NCI-H128 (cell line): ENCODE results near the gene CTNNA2.

Experiments used
- DNase-seq: peaks from one replicate; lab custom pipeline; 2025; ENCODE audit not compliant: unreplicated experiment; lab: John Stamatoyannopoulos, UW

Gene CTNNA2

GRCh38 chr2:80303909-80304837 is 791.3 kb downstream of the CTNNA2 start, which contains the start of gene LRRTM1:
TSS of gene LRRTM1 (minus strand) at chr2:80304752. CDS start at chr2:80303819, 933 bp downstream.
- DNase-seq: no peak

GRCh38 chr2:80311304-80311703 is 798.5 kb downstream of the CTNNA2 start:
- no peak for DNase-seq

GRCh38 chr2:80312282-80312839 is 799.5 kb downstream of the CTNNA2 start:
- DNase-seq: no peak

- no peak for DNase-seq
Measured at GRCh38 chr2:80322311-80322920, 809.6 kb downstream of the CTNNA2 start.

GRCh38 chr2:80322958-80323357 is 810.1 kb downstream of the CTNNA2 start:
- no peak for DNase-seq

GRCh38 chr2:80323610-80324009 is 810.8 kb downstream of the CTNNA2 start:
- DNase-seq: no peak

- no peak for DNase-seq
Measured at GRCh38 chr2:80324525-80324924, 811.7 kb downstream of the CTNNA2 start.

GRCh38 chr2:80326214-80326613 is 813.4 kb downstream of the CTNNA2 start:
- DNase-seq: peak; percentile 10

- DNase-seq: no peak
Measured at GRCh38 chr2:80326861-80327260, 814.0 kb downstream of the CTNNA2 start.

- DNase-seq: no peak
Measured at GRCh38 chr2:80328159-80328571, 815.3 kb downstream of the CTNNA2 start.

GRCh38 chr2:80329491-80329890 is 816.6 kb downstream of the CTNNA2 start:
- no peak for DNase-seq

GRCh38 chr2:80330527-80331450 is 817.9 kb downstream of the CTNNA2 start:
- DNase-seq: no peak

GRCh38 chr2:80333886-80334285 is 821.0 kb downstream of the CTNNA2 start:
- DNase-seq: no peak

- no peak for DNase-seq
Measured at GRCh38 chr2:80335411-80335810, 822.6 kb downstream of the CTNNA2 start.

- DNase-seq: no peak
Measured at GRCh38 chr2:80338794-80339193, 825.9 kb downstream of the CTNNA2 start.

GRCh38 chr2:80340022-80340421 is 827.2 kb downstream of the CTNNA2 start:
- no peak for DNase-seq

- no peak for DNase-seq
Measured at GRCh38 chr2:80348078-80348477, 835.2 kb downstream of the CTNNA2 start.

- DNase-seq: no peak
Measured at GRCh38 chr2:80348953-80349352, 836.1 kb downstream of the CTNNA2 start.

GRCh38 chr2:80351231-80351630 is 838.4 kb downstream of the CTNNA2 start:
- DNase-seq: no peak

GRCh38 chr2:80354858-80355257 is 842.0 kb downstream of the CTNNA2 start:
- DNase-seq: no peak

GRCh38 chr2:80361904-80362303 is 849.1 kb downstream of the CTNNA2 start:
- DNase-seq: no peak
